ENCODE results near the gene IPO11. TPM values are rescaled to one million over a fixed set of nuclear protein-coding genes. Genes with fewer than 3 reads are reported as not detected.

Gene IPO11
- total RNA-seq, 1 donor from 2014 or later: 66.9 TPM

GRCh38 chr5:62477801-62478200 is 65.2 kb downstream of the IPO11 start:
- no peak overlapping the region for H3K4me3 Mint-ChIP-seq
- Histone ChIP-seq H3K4me1 (no peaks in the 10 kb centered on the region), H3K9me3 (ENCODE audit: low read depth) (peaks cover 3% of the 10 kb centered on the region), H3K27me3 (no peaks in the 10 kb centered on the region), H3F3A (ENCODE audit: low read depth) (no peaks in the 10 kb centered on the region), H3K36me3 (no peaks in the 10 kb centered on the region), H3K79me2 (ENCODE audit: low read depth) (no peaks in the 10 kb centered on the region), H4K20me1 (ENCODE audit: low read depth) (no peaks in the 10 kb centered on the region), H3K27ac (no peak overlapping the region), H3K9ac (no peak overlapping the region), H2AFZ (replicated peaks) (no peak overlapping the region), H3K4me2 (no peak overlapping the region), H3K4me3 (no peak overlapping the region)
- TF ChIP-seq EZH2phosphoT487 (IDR thresholded peaks at IDR 0.05) (no peak), CTCF (IDR thresholded peaks at IDR 0.05) (no peak)
- H3K27me3 Mint-ChIP-seq (ENCODE audit: insufficient read depth, low read depth): no peaks in the 10 kb centered on the region
- peaks cover 13% of the 10 kb centered on the region for H3K9me3 Mint-ChIP-seq
- peaks cover 29% of the 10 kb centered on the region for H3K36me3 Mint-ChIP-seq
- H3K27ac Mint-ChIP-seq: no peak overlapping the region
- no peaks in the 10 kb centered on the region for H3K4me1 Mint-ChIP-seq
- DNase-seq (ENCODE audit: low spot score): no peak

GRCh38 chr5:62483556-62483955 is 71.0 kb downstream of the IPO11 start:
- H3K36me3 Mint-ChIP-seq: peaks cover 33% of the 10 kb centered on the region
- Histone ChIP-seq H3K27ac (no peak overlapping the region), H3K27me3 (no peaks in the 10 kb centered on the region), H2AFZ (replicated peaks) (no peak overlapping the region), H3K79me2 (ENCODE audit: low read depth) (no peaks in the 10 kb centered on the region), H3K4me3 (no peak overlapping the region), H3F3A (ENCODE audit: low read depth) (no peaks in the 10 kb centered on the region), H3K36me3 (peaks cover 13% of the 10 kb centered on the region), H4K20me1 (ENCODE audit: low read depth) (no peaks in the 10 kb centered on the region), H3K4me1 (no peaks in the 10 kb centered on the region), H3K9me3 (ENCODE audit: low read depth) (peaks cover 3% of the 10 kb centered on the region), H3K4me2 (no peak overlapping the region), H3K9ac (no peak overlapping the region)
- no peaks in the 10 kb centered on the region for H3K4me1 Mint-ChIP-seq
- DNase-seq (ENCODE audit: low spot score): no peak
- H3K27ac Mint-ChIP-seq: no peak overlapping the region
- no peak overlapping the region for H3K4me3 Mint-ChIP-seq
- H3K27me3 Mint-ChIP-seq (ENCODE audit: insufficient read depth, low read depth): no peaks in the 10 kb centered on the region
- peaks cover 13% of the 10 kb centered on the region for H3K9me3 Mint-ChIP-seq
- no peak for TF ChIP-seq EZH2phosphoT487 (IDR thresholded peaks at IDR 0.05)

GRCh38 chr5:62486672-62487071 is 74.1 kb downstream of the IPO11 start:
- Histone ChIP-seq H3K9me3 (ENCODE audit: low read depth) (no peaks in the 10 kb centered on the region), H3K79me2 (ENCODE audit: low read depth) (no peaks in the 10 kb centered on the region), H3K36me3 (peaks cover 13% of the 10 kb centered on the region), H3K4me3 (no peak overlapping the region), H3K9ac (no peak overlapping the region), H2AFZ (replicated peaks) (no peak overlapping the region), H3F3A (ENCODE audit: low read depth) (no peaks in the 10 kb centered on the region), H3K4me2 (no peak overlapping the region), H3K27me3 (no peaks in the 10 kb centered on the region), H3K4me1 (no peaks in the 10 kb centered on the region), H3K27ac (no peak overlapping the region), H4K20me1 (ENCODE audit: low read depth) (no peaks in the 10 kb centered on the region)
- TF ChIP-seq CTCF (IDR thresholded peaks at IDR 0.05): no peak
- TF ChIP-seq EZH2phosphoT487 (IDR thresholded peaks at IDR 0.05): no peak
- TF ChIP-seq EZH2 (IDR thresholded peaks at IDR 0.05): no peak
- Mint-ChIP-seq H3K27ac (no peak overlapping the region), H3K27me3 (ENCODE audit: insufficient read depth, low read depth) (no peaks in the 10 kb centered on the region), H3K9me3 (no peaks in the 10 kb centered on the region), H3K4me1 (no peaks in the 10 kb centered on the region), H3K36me3 (peaks cover 16% of the 10 kb centered on the region), H3K4me3 (no peak overlapping the region)
- no peak for DNase-seq (ENCODE audit: low spot score)

- H3K79me2 ChIP-seq (ENCODE audit: low read depth): no peaks in the 10 kb centered on the region
- H3K36me3 ChIP-seq: peaks cover 13% of the 10 kb centered on the region
- H3K9ac ChIP-seq: no peak overlapping the region
- no peak overlapping the region for H3K27ac ChIP-seq
- no peak overlapping the region for H3K4me2 ChIP-seq
- H2AFZ ChIP-seq (replicated peaks): no peak overlapping the region
- H3K9me3 ChIP-seq (ENCODE audit: low read depth): no peaks in the 10 kb centered on the region
- H3K4me1 ChIP-seq: no peaks in the 10 kb centered on the region
- Mint-ChIP-seq H3K4me1 (no peaks in the 10 kb centered on the region), H3K4me3 (no peak overlapping the region), H3K27ac (no peak overlapping the region), H3K9me3 (no peaks in the 10 kb centered on the region), H3K36me3 (peaks cover 21% of the 10 kb centered on the region), H3K27me3 (ENCODE audit: insufficient read depth, low read depth) (no peaks in the 10 kb centered on the region)
- TF ChIP-seq CTCF (IDR thresholded peaks at IDR 0.05) (no peak), EZH2 (IDR thresholded peaks at IDR 0.05) (no peak), EZH2phosphoT487 (IDR thresholded peaks at IDR 0.05) (no peak)
- no peak overlapping the region for H3K4me3 ChIP-seq
- H3K27me3 ChIP-seq: no peaks in the 10 kb centered on the region
- no peaks in the 10 kb centered on the region for H3F3A ChIP-seq (ENCODE audit: low read depth)
- no peaks in the 10 kb centered on the region for H4K20me1 ChIP-seq (ENCODE audit: low read depth)
- DNase-seq (ENCODE audit: low spot score): no peak
Measured at GRCh38 chr5:62488531-62488930, 76.0 kb downstream of the IPO11 start.
